ENCODE measurements around the gene ABCD4. TPM values are rescaled to one million over a fixed set of nuclear protein-coding genes. Genes with fewer than 3 reads are reported as not detected.

Gene ABCD4
- total RNA-seq, 2 donors from 2014 or later = 17.0 to 18.1 TPM

DNA sequence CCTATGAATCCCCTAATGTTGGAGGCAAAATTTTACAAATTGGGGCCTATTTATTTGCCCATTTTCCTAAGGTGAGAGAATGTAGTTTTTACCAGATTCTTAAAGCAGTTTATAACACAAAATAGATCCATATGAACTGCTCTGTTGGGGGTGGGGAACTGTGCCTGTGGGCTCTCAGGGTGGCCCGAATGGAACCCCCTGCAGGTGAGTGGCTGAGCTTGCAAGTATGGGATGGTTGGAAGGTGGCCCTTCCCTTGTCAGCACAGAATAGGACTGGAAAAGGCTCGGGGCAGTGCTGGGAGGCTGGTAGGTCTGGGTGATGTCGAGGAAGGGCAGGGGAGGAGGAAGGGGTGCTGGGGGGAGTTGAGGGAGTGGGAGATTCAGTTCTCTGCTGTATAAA is 58.6 kb downstream of the ABCD4 start:
- no peak for DNase-seq (ENCODE audit: low spot score)
- no peaks in the 10 kb centered on the region for H3K36me3 ChIP-seq
- no peak overlapping the region for H3K27ac ChIP-seq
- H3K4me3 ChIP-seq = no peak overlapping the region
- TF ChIP-seq, protein P1, sequence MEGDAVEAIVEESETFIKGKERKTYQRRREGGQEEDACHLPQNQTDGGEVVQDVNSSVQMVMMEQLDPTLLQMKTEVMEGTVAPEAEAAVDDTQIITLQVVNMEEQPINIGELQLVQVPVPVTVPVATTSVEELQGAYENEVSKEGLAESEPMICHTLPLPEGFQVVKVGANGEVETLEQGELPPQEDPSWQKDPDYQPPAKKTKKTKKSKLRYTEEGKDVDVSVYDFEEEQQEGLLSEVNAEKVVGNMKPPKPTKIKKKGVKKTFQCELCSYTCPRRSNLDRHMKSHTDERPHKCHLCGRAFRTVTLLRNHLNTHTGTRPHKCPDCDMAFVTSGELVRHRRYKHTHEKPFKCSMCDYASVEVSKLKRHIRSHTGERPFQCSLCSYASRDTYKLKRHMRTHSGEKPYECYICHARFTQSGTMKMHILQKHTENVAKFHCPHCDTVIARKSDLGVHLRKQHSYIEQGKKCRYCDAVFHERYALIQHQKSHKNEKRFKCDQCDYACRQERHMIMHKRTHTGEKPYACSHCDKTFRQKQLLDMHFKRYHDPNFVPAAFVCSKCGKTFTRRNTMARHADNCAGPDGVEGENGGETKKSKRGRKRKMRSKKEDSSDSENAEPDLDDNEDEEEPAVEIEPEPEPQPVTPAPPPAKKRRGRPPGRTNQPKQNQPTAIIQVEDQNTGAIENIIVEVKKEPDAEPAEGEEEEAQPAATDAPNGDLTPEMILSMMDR (IDR thresholded peaks at IDR 0.05) = no peak
- peaks cover 0 to 32% of the 10 kb centered on the region in 2 donors for H3K4me1 ChIP-seq
- H3K9me3 ChIP-seq = no peaks in the 10 kb centered on the region
- H3K27me3 ChIP-seq = peaks cover 35 to 40% of the 10 kb centered on the region in 2 donors

DNA sequence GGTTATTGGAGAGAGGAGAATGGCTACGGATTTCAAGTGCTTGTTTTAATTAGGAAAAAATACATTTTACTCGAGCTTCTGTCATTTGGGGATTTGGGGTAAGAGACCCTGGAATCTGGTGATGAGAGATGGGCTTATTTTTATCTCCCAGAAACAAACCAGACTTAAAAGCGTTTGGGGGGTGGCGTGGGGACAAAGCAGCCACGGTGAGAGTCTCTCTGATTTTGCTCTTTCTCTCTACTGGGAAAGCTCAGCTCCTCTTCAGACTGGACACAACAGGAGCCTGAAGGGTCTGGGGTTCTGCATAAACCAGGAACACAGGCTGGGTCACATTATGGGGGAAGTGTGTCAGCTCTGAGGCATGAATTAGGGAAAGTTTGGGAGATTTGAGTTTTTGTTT is 59.7 kb downstream of the ABCD4 start:
- Histone ChIP-seq H3K27me3 (peaks cover 37 to 48% of the 10 kb centered on the region in 2 donors), H3K27ac (no peak overlapping the region), H3K9me3 (no peaks in the 10 kb centered on the region), H3K4me1 (peaks cover 0 to 33% of the 10 kb centered on the region in 2 donors), H3K4me3 (no peak overlapping the region), H3K36me3 (no peaks in the 10 kb centered on the region)
- TF ChIP-seq, protein P1 (IDR thresholded peaks at IDR 0.05) = no peak
- DNase-seq (ENCODE audit: low spot score) = no peak

DNA sequence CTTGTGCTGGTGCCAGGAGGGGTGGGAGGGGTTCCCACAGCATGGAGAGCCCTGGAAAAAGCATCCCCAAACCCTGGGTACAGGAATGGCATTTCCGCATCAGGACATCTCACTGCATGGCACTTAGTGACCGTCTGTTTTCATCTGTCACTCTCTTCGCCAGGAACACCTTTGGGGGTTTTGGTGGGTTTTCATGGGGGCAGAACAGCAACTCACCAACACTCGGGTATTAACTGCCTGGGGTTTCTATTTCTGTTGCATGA is 60.0 kb downstream of the ABCD4 start:
- DNase-seq (ENCODE audit: low spot score) = no peak
- Histone ChIP-seq H3K4me1 (peaks cover 0 to 33% of the 10 kb centered on the region in 2 donors), H3K36me3 (no peaks in the 10 kb centered on the region), H3K27me3 (peaks cover 37 to 52% of the 10 kb centered on the region in 2 donors), H3K9me3 (no peaks in the 10 kb centered on the region), H3K27ac (no peak overlapping the region), H3K4me3 (no peak overlapping the region)
- TF ChIP-seq, protein P1 (IDR thresholded peaks at IDR 0.05) = no peak

DNA sequence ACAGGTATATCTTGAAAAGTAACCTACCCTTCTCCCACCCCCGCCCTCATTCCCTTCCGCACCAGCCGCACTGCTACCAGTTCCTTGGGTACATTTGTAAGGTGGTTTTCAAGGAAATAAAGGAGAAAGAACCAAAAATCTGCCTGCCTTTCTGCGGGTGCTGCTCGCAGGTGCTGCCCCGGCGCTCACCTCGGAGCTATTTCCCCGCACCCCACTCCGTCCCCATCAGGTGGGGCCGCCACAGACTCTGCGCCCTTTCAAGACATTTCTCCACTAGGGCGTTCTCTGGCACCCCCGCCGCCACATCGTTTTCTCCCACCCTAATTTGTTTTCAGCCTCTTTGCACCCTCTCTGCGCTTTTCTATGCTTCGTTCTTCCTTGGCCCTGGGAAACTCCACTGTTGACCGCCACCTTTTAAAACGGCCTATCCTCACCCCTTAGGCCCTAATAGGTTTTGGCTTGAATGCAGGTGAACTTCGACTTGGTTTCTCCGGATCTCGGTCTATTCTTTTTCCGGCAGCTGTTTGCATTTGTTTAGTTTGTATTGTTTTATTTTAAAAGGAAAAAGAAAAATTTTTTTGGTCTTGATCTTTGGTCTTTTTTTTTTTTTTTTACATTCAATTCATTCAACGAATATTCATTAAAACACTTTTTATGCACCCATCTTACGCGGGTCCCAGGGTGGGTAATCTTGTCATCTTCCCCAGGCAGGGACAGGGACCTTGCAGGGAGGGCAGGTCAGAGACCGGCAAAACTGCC is 60.5 kb downstream of the ABCD4 start:
- no peak for DNase-seq (ENCODE audit: low spot score)
- TF ChIP-seq, protein P1 (IDR thresholded peaks at IDR 0.05) = no peak
- H3K4me3 ChIP-seq = no peak overlapping the region
- H3K9me3 ChIP-seq = no peaks in the 10 kb centered on the region
- peaks cover 0 to 33% of the 10 kb centered on the region in 2 donors for H3K4me1 ChIP-seq
- H3K36me3 ChIP-seq = no peaks in the 10 kb centered on the region
- peaks cover 37 to 52% of the 10 kb centered on the region in 2 donors for H3K27me3 ChIP-seq
- H3K27ac ChIP-seq = no peak overlapping the region

DNA sequence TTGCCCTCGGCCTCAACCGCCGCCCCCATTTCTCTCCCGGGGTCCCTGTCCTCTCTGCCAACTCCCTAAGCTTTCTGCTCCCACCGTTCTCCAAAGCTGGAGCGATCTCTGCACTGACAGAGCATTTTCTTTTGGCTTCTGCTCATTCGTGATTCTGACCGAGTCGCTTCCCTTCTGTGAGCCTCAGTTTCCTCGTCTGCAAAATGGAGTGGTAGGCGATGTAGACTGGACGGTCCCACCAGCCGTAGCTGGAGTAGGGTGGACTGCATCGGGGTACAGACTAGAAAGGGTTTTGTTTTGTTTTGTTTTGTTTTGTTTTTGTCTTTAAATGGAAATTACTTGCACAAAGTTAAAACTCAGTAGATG is 61.1 kb downstream of the ABCD4 start:
- Histone ChIP-seq H3K27ac (no peak overlapping the region), H3K4me3 (no peak overlapping the region), H3K36me3 (no peaks in the 10 kb centered on the region), H3K27me3 (peaks cover 37 to 52% of the 10 kb centered on the region in 2 donors), H3K9me3 (no peaks in the 10 kb centered on the region), H3K4me1 (peaks cover 0 to 33% of the 10 kb centered on the region in 2 donors)
- no peak for DNase-seq (ENCODE audit: low spot score)
- TF ChIP-seq, protein P1 (IDR thresholded peaks at IDR 0.05) = no peak
